HG03571 (cell line): Measurements from ENCODE around the gene GPD2.
"Not testable (repeated sequence)": the region's sequence is repeated elsewhere in the genome, so short reads cannot be mapped to it uniquely, and the experiment has no call there.

Experiments
- ATAC-seq: cut with Tn5 transposase; IDR thresholded peaks from one replicate; pipeline ENCODE4 v1.9.1; 2021; ENCODE audit not compliant: unreplicated experiment

Gene GPD2

DNA sequence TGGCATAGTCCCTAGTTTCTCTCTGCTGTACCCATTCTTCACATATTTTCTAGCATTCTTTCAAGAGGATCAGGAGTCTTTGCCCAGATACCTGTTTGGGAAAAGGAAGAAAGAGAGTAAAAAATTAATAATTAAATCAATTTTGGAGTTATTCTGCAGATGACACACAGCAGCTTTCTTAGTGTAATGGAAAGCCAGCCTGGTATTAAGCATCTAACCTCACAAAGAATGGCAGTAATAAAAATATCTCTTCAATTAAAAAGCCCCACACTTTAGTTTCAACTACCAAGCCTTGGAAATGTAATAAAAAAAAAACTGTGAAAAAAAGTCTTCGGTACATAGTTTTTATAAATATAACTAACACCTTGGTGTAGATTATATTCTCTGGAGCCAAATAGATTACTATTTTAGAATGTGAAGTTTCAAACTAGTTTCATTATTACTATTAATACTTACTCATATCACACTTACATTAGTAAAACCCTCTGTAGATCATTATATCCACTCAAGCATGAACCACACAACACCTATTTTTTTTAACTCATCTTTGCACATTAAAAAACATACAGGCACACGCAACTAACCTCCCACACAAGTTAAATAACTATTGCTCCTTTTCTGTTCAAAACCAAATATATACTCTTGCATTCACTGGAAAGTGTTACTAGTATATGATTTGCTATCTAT is 90.9 kb downstream of the GPD2 start:
- peak; percentile 96 for ATAC-seq

DNA sequence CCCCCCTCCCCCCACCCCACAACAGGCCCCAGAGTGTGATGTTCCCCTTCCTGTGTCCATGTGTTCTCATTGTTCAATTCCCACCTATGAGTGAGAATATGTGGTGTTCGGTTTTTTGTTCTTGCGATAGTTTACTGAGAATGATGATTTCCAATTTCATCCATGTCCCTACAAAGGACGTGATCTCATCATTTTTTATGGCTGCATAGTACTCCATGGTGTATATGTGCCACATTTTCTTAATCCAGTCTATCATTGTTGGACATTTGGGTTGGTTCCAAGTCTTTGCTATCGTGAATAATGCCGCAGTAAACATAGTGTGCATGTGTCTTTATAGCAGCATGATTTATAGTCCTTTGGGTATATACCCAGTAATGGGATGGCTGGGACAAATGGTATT is 92.4 kb downstream of the GPD2 start:
- ATAC-seq: not testable (repeated sequence)

DNA sequence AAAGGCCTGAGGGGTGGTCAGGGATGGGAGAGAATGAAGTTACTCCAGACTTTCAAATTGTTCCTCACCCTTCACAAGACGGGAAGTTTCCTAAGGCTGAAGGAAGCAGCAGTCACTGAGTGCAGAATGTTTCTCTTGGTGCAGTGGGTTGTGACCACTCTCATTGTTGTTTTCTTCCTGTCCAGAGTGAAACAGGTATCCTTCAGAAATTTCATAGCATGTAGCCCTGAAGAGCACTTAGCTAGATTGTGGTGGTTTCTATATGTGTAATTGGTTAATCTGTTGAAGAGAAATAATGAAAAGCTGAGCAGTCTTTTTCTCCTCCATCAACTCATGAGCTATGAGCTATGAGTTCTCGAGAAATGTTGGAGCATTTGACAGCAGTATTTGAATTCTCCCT is 96.8 kb downstream of the GPD2 start:
- ATAC-seq: peak; percentile 76

DNA sequence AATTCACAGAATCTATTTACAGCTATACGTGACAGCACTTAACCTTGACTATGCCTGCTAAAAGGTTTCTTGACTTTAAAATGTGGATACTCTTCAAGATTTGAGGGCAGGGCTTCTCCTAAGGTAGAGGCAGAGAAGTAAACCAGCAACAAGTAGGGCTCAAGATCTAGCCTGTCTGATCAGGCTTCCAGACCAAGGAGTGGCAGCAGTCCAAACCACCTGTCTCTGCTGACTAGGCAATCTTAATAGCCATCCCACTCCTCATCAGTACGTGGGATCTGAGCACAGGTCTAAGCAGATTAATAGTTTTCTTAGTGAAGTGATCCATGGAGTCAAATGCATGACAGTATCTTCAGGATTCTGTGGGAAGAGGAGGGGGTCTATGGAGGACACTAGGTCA is 100.4 kb downstream of the GPD2 start:
- no peak for ATAC-seq

DNA sequence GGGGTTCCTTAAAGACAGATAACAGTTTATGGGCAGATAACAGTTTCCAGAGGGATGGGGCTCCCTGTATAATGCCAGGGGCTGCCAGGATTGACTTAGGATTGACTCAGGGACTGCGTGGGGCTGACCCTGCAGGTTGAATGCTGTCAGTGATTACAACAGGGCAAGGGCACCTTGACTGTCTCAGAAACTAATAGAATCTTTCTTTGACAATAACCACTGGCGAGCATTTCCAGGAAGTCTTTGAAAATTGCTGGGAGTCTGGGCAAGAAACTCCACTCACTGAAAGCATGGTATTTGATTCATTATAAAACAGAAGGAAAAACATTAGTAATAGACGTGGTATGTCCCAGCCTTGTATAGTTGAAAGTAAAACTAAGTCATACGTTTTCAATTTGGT is 101.0 kb downstream of the GPD2 start:
- no peak for ATAC-seq

DNA sequence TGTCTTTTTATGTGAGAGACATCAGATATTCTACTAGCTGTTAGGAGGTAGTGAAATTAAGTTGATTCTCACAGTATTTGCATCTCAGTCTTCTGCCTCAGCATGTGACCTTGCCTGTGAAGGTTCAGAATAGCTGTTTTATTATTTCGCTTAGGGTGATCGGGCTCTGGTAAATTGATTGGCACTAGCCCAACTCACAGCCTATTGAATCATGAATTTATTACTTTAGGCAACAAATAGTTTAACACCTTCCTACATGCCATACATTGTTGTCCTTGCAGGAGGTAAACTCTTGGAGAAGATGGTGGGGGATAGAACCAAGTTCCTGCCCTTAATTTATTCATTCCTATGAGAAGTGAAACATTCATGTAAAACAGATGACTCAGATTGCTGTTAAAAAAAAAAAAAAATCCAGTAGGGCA is 101.9 kb downstream of the GPD2 start:
- peak; percentile 61 for ATAC-seq

DNA sequence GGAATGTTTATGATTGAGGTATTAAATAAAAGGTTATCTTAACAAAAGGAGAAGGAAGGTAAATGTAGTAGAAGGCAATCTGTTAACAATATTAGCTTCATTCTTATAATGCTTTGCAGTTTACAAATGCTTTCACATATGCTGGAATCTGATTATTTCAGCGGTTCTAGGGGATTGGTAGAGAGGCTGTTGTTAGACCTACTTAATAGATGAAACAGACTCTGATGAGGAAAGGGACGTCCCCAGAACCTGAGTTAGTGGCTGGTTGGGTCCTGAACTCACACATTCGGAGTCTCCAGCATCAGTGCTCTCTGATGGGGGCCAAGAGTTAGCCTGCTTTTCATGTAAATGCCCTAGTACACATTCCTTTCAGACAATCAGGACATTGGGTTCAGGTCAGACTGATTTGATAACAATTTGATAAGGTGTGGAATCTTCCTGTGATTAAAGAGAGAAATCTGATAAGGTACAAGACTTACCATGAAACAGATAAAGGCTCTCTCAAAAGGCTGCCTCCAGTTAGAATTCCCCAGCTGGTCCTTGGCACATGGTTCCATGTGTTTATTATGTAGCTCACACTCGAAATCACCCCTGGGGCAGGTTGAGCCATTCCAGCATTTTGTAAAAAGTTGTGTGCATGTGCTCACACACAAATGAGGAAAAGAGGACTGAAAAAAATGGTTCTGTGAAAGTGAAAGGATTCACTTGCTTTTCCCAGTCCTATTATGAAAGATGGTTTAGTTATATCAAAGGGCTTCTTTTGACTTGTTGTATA is 103.1 kb downstream of the GPD2 start:
- no peak for ATAC-seq

DNA sequence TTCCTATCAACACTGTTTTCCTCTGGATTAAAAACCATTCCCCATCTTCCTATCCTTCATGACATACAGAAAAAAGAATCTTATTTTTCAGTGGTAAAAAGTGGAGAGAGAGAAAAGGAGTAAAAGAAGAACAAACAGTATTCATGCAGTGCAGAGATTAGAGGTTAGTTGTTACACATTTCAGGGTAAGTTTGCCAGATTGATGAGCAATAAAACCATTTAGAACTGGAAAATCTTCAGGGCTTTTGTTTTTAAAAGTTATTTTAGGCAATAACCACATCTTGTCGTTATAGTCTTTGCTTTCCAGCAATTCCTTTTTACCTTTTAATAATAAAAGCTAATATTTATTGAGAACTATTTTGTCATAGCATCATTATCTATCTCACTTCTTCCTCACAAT is 104.5 kb downstream of the GPD2 start:
- ATAC-seq: no peak

DNA sequence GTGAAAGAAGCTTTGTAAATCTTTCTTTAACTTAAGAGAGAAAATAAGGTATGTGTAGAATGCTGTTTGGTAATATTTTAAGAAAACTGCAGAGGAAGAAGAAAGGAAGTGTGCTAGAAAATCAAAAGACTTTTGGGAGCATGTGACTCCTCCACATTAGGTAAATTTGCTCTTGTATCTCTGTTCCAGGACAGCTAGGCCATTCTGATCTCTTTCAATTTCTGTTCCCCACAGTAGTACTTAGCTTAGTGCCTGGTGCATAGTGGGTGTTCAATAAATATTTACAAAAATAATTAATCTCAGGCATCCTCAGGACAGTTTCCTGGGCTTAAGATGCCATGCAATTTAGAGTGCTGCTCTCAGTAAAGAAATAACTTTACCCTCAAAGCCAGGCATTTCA is 105.0 kb downstream of the GPD2 start:
- no peak for ATAC-seq

DNA sequence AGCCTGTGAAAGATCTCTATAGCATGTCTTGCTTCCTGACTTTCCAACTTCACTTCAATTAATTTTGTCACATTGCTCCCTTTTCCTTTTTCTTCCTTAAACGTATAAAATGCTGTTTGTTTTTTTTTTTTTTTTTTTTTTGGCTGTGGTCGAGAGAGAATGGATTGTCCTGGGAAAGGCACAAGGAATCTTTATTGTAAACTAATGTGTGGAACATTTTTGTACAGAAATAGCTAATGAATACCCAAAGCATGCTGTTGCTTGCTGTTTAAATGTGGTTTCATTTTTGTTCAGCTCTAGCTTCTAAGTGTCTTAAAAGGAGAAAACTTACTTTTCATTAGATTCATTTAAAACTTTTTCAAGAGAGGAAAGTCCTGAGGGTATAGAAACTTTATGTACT is 105.5 kb downstream of the GPD2 start:
- ATAC-seq: no peak

DNA sequence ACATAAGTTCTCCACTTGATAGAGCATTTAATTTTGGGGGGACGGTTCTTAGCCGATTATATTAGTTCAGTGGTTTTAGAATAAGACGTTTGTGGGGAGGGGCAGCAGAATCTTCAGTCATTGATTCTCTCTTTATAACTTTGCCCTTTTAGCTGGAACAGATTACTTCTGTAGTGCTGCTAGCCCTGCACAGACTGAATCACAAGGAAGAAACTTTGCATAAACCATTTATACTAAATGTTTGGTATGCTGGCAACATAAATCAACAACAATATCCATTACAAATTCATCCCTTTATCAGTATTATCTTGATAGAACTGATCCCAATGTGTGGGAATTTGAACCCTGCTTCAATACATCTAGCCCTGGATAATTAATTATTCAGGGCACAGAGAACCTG is 112.2 kb downstream of the GPD2 start:
- no peak for ATAC-seq

DNA sequence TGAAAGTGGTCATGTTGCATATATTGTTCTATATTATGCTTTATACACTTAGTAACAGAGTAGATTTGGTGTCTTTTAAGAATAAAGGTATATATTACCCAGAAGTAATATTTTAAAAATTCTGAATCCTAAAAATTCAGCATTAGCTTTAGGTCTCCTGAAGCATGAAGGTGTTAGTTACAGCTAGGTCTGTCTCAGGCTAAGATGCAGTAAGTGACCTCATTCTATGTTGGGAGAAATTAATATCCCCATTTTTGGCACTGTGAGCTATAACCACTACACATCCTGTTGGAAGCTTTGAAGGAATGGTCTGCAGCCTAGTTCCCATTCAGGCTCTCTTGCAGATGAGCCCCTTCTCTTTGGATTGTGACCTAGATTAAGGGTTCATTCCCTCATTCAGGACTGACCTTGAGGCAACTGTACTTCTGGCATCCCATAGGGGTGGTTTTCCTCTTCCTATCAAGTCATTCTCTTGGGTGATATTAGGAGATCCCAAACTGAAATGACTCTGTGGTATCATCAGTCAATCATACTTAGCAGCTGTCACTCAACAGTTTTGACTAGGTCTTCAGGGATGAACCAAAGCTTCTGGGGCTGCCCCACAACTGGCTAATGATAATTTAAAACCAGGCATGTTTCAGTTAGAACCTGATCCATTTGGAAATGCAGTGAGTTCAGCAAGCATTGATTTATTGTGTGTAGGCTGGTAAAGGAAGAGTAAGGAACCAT is 117.7 kb downstream of the GPD2 start:
- ATAC-seq: no peak

DNA sequence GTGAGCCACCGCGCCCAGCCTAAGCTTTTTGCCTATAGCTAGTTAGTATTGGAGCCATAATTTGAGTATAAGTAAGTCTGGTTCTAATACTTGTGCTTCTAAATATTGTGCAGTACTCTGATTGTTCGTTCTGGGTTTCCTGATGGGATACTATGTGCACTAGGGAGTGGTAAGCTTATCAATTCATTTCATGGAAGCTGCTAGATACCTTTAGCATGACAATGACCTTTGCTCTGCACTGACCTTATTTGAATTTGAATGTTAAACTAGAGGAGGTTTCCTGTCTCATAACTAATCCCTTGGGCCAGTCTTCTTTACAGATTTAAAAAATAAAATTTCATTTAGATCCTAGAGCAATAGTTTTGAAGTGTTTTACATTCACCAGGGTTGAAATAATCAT is 125.1 kb downstream of the GPD2 start:
- ATAC-seq: no peak

DNA sequence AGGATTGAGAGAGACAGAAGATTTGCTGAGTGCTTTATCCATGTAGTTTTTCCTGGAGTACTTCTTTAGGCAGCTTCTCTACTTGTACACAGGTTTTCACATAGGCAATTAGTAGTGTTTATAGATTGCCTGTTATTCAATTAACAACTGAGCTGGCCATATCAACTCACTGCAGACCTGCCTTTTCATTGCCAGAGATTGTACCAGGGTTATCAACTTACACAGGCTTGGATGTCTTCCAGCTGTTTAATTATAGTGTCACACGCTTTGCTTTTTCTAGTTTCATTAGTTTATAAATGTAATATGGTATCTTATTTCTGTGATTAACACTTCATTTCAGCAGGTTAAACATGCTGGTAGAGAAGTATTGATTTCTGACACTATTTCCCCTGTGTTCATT is 125.9 kb downstream of the GPD2 start:
- no peak for ATAC-seq

DNA sequence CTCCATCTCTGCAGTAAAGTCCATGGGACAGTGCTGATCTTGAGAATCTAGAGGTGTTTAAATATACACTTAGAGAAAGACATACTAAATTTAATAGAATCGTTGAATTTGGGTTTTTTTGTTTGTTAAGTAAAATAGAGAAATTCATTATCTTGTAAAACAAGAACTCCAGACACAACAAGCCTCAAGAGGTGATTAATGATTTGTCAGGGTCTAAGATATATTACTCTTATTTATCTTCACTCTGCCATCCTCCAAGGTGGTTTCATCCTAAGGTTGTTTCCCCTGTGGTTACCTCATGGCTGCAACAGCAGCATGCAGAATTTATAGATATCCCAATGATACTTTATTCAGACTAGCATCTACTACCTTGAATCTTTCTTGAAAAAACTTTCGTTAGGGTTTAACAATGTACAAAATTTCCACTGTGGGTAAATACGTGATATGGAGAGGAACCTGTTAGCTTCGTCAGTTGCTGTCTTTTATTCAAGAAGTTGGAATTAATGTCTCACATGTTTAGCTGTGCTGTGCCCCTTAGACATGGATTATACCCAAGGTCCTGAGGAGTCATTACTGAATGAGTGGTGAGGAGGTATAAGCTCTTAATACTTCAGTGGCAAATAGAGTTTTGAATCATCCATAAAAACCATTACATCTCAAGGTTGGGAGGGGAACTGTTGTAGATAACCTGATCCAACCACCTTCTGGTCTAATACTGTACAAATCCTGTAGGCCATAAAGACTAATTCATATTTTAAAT is 128.0 kb downstream of the GPD2 start:
- no peak for ATAC-seq

DNA sequence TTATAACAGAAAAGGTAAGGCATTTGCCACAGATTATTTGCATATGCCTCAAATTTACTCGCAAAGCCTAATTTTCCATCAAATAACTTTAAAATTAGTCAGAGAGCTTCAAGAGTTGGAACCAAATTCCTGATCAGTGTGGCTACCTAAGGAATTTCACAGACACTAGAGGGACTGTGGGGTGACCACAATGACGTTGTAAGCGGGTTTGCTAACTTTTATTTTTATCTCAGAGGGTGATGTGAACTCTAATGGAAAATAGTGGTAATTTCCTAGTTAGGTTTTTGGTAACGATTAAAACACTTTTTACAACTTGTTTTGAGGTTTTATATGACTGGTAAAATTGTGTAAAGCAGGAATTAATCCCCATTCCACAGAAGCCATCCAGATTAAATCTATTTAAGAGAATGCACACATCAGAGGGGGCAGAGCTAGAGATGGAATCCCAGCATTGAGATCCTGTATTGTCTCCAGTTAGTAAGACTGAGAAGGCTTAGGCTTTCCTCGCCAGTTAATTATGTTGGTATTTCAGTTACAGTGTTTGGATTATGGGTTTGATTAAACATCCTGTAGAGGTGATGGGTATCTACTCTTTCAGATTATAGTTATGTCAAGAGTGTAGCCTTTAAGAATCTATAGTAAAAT is 129.0 kb downstream of the GPD2 start:
- ATAC-seq: no peak

DNA sequence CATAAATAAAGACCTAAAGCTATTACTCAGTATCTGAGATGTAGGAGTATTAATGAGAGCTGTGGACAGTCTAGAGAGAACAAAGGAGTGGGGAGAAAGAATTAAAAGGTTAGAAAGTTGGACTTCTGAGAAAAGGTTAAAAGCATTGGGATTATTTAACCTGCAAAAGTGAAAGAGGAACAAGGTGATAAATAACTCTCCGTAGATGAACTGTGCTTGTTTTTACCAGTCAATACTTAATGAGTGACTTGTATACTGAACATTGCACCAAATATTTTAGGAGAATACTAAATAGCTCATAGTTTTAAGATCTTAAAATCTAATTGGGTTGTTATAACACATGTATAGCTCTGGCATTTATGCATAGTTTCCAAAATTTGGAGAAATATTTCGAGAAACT is 137.5 kb downstream of the GPD2 start:
- ATAC-seq: peak; percentile 61

DNA sequence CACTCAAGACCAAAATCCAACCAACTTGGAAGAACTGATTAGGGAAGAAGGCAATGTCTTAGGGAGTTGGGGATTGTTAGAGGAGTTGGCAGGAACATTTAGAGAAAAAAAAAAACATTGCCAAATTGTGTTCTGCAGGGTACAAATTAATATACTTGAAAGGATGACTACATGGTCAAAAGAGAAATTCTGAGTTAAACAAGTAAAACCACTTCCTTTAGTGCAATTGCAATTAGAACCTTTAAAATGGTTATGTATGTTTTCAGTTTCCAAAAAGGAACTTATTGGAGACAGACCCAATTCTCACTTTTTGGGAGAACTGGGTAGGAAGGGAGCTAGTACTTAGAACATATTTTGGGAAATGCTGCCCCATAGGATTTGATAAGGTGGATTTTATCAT is 137.9 kb downstream of the GPD2 start:
- no peak for ATAC-seq

DNA sequence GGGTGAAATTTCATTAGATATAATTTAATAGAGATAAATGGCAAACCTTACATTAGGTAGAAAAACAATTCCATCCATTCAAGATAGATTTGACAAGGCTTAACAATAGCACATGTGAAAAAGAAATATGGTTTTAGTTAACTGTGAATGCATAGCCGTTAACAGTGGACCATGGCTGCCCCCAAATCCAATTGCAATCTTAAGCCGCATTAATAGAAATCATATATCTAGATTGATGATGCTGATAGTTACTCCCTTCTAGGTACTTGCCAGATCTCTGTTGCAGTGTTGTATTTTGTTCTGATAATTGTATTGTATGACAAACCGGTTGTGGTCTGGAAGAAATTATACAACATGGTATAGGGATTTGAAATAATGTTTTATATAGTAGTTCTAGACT is 139.8 kb downstream of the GPD2 start:
- no peak for ATAC-seq

DNA sequence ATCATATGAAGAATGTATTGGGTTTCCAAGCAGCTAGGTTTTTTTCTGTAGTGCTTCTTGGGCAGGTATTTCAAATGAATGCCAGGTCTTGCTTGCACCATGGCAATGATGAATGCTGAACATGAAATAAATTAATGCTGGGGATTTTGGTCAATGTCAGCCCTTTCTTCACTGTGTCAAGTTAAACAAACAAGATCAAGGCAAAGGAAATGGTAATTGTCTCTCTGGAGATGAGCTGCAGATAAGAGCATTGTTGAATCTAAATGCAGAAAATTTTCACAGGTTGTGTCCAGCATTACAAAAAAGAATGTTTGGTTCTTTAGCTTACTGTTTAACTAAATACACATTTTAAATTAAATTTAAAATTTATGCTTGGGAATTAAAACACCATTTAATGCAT is 144.3 kb downstream of the GPD2 start:
- ATAC-seq: no peak

DNA sequence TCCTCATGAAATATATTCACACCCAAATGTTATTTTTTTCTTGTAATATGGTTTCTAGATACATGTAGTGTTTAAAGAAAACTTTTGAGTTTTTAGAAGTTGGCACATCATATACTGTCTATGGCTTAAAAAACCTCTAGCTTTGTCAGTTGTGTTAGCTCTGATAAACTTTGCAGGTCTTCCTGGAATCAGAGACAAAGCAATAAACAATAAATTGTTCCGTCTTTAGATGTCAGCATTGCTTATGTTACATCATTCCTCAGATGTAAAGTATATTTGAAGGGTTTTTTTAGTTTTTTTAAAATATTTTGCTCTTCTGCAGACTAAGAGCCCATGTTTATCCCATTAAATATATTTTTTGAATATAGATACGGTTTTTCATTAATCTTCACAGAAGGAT is 145.1 kb downstream of the GPD2 start:
- no peak for ATAC-seq
